ENCODE results near the gene RPLP2. TPM values are rescaled to one million over a fixed set of nuclear protein-coding genes. Genes with fewer than 3 reads are reported as not detected.

The RPLP2 gene
- 1,127 TPM for polyA plus RNA-seq (2013, experiment 1 of 2; ENCODE audit: insufficient read length)
- 1,066 TPM for polyA plus RNA-seq (2013, experiment 2 of 2; ENCODE audit: insufficient read length)

DNA sequence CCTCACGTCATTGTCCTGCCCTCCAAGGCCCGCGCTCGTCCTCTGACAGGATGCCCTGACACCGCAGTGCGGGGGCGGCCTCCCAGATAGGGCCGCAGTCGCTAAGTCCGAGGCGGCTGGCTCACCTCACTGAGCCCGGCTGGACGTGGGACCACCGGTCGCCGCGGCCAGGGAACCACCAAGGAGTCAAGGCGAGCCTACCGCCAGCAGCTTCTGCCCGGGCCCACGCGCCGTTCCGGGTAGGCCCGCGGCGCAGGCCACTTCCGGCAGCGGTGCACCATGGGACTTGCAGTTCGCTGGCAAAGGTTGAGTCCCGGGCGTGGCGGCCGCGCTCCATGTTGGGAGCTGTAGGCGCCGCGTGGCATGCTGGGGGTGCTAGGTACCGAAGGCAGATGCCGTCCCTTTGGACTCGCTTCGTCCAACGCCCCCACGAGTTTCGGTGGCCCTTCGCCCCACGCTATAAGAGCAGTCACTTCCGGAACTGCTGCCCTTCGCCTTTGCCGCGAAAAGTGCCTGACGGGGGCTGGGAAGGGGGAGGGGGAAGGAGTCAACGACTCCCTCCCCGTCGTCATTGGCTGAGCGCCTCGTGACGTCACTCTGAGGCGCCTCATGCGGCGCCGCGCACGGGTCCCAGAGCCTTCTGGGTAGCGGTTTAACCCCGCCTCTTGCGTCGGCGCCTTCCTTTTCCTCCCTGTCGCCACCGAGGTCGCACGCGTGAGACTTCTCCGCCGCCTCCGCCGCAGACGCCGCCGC is at the start of gene RPLP2:
Gene RPLP2, plus strand, starts transcription at position 681 of the 753 bp plus-strand sequence. CDS start 268 bp downstream, outside the sequence.
- DNase-seq = peak; percentile 97

DNA sequence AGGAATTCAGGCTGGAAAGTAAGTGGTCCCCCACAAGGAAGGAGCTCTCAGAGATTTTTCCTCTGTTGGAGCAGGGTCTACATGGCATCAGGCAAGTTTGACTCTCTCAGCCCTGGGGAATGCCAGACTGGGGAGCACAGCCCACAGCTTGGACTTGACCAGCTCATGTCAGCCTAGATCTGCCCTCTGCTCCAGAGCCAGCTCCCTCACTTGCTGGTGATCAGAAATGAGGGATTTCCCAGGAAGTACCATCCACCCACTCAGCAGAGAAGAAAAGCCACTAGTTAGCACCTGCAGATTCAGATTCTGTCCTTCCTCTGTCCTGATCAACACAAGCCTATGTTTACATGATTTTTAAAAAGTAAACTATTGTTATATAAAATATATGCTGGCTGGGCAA is 49.5 kb upstream of the RPLP2 start:
- no peak for DNase-seq

DNA sequence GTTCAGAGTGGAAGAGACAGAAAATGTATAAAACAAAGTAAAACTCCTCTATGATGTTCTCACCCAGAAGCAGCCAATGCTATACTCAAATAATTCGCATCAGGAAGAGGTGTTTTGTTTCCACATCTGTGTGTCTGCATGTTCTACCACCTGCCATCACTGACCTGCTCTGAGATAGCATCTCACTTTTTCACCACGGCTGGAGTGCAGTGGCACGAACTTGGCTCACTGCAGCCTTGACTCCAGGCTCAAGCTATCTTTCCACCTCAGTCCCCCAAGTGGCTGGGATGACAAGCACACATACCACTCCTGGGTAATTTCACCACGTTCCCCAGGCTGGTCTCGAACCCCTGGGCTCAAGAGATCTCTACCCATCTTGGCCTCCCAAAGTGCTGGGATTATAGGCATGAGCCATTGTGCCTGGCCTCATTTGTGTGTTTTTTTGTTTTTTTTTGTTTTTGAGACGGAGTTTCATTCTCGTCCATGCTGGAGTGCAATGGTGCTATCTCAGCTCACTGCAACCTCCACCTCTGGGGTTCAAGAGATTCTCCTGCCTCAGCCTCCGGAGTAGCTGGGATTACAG is 48.1 kb upstream of the RPLP2 start:
- DNase-seq = no peak

DNA sequence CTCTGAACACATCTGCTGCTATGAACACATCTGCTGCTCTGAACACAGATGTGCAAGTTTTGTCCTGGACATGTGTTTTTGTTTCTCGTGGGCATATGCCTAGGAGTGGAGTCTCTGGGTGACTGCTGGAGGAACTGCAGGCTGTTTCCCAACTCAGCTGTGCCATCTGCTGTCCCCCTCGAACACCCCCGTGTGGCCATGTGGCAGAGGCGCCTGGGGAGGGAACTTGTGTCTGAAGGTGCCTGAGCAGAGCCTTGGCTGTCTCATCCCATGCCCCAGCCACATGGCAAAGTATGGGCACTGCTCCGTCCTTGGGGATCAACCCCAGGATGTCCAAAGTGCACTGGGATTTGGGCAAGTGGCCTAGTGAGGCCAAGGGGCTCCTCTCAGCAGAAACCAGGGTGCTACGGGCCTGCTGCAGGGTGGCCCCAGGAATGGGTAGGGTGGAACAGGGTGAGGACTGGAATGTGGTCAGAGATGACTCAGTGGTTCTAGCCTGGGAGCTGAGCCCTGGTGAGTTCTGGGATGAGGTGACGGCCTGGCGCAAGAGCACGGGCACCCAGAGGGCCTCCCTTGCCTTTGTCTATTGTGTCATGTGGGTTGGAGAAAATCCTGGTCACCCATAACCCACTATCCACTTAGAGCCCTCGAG is 47.2 kb upstream of the RPLP2 start:
- peak; percentile 70 for DNase-seq

DNA sequence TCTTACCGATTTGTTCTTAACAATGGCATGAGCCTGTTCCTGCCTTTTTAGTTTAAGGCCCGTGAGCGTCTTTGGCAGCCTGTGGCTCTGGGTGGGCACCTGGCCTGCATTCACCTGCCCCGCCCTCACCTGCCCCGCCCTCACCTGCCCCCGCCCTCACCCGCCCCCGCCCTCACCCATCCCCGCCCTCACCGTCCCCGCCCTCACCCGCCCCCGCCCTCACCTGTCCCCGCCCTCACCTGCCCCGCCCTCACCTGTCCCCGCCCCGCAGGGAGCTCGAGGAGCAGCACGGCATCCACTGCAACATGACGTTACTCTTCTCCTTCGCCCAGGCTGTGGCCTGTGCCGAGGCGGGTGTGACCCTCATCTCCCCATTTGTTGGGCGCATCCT is 46.7 kb upstream of the RPLP2 start:
- no peak for DNase-seq

DNA sequence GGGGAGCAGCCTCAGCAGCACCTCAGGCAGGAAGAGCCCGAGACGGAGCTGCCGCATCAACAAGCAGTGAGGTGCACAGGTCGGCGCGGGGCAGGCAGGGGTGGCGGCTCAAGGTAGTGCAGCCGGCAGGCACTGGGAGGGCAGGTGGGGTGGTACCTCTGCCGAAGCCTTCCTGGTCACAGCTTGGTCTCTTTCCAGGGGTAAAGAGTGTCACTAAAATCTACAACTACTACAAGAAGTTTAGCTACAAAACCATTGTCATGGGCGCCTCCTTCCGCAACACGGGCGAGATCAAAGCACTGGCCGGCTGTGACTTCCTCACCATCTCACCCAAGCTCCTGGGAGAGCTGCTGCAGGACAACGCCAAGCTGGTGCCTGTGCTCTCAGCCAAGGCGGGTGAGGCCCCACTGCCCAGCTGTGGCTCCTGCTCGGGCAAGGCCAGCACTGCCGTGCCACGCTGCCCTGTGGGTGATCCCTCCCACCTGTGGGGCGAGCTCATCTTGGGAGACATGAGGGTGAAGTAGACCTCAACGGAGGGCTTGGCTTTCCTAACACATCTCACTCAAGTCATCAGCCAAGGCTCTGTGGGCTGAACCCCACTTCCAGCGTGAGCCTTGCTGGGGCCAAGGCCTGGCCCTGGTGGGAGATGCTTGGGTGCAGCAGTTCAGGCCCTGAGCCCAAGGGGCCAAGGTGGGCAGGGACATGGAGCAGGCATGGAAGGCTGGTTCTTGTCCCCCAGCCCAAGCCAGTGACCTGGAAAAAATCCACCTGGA is 46.0 kb upstream of the RPLP2 start:
- DNase-seq = no peak

DNA sequence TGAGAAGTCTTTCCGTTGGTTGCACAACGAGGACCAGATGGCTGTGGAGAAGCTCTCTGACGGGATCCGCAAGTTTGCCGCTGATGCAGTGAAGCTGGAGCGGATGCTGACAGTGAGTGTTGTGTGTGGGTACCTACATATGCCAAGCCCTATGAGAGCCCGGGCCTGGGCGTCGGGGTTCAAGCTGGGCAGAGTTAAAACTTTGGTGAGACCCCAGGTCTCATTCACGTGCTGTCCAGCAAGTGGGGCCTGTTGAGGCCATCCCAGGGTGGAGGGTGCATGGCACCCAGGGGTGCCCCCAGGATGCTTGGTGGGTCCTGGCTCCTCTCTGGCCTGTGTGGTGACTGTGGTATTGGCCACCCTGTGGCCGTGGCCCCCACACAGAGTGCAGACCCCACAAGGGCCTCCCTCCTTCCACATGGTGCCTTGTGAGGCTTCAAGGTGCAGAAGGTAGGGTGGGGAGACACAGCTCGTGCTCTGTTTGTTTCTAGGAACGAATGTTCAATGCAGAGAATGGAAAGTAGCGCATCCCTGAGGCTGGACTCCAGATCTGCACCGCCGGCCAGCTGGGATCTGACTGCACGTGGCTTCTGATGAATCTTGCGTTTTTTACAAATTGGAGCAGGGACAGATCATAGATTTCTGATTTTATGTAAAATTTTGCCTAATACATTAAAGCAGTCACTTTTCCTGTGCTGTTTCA is 45.3 kb upstream of the RPLP2 start:
- DNase-seq = no peak

DNA sequence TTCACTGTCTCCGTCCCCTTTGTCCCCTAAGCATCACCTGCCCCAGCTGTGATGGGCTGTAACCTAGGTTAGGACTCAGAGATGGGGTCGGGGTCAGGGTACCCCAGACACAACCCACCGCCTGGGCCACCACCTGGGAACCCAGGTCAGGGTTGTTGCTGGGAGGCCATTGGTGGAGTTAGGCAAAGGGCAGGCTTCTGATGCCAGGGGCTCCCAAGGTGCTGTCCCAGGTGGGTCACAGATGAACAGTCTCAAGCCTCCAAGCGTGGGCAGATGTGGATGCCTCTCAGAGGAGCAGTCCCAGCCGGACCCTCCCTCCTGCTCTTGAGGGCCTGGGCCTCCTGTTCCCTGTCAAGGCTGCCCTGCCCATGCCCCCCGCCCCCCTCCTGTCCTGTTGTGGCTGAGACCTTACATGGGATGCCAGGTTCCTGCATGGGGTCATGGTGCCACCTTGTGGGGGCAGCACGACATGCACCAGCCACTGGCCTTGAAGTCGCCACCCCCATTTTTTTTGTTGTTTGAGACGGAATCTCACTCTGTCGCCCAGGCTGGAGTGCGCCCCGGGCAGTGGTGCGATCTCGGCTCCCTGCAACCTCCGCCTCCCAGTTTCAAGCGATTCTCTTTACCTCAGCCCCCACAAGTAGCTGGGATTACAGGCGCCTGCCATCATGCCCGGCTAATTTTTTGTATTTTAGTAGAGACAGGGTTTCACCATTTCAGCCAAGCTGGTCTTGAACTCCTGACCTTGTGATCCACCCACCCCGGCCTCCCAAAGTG is 44.6 kb upstream of the RPLP2 start:
- DNase-seq = peak; percentile 50

DNA sequence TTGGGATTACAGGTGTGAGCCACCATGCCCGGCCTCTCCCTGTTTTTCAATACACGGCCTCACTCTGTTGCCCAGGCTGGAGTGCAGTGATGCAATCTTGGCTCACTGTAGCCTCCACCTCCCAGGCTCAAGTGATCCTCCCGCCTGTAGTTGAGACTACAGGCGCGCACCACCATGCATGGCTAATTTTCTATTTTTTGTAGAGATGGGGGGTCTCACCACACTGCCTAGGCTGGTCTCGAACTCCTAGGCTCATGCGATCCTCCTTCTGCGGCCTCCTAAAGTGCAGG is 44.0 kb upstream of the RPLP2 start:
- DNase-seq = no peak

DNA sequence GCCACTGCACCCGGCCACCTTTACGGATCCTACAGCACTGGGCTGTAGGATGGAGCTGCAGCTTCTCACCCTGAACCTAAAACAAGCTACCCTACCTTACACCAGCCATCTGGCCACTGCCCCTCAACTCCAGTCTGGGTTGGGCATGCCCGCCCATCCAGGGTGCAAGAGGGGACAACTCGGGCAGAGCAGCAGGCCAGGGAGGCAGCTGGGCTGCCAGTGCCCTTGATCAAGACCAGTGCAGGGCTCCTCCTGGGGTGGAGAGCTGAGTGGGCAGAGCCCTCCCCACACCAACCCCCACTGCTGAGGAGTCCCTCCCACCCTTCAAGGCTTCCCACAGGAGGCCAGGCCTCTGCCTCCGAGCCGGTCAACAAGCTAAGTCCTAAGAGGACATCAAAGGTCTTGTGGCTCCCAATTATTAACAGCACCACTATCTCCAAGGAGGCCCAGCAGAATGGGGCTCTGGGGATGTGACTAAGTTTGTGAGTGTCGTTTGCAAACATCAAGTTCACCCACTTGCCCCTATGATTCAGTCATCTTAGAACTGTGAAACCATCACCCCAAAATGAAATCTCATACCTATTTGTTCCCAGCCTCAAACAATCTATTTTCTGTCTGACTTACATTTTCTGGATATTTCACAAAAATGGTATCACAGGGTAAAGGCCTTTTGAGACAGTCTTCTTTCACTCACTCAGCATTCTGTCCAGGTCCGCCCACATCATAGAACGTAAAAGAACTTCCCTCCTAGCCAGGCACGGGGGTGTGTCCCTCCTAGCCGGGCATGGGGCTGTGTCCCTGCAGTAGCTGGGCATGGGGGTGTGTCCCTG is 43.4 kb upstream of the RPLP2 start:
- DNase-seq = no peak

DNA sequence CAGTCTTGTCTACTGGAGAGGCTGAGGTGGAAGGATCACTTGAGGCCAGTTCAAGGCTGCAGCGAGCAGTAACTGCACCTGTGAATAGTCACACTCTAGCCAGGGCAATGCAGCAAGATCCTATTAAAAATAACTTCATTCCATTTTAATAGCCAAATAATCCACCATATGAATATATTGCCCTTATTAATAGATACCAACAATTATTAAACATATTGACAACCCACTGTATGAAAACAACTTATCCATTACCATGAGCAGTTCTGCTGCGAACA is 42.9 kb upstream of the RPLP2 start:
- DNase-seq = no peak

DNA sequence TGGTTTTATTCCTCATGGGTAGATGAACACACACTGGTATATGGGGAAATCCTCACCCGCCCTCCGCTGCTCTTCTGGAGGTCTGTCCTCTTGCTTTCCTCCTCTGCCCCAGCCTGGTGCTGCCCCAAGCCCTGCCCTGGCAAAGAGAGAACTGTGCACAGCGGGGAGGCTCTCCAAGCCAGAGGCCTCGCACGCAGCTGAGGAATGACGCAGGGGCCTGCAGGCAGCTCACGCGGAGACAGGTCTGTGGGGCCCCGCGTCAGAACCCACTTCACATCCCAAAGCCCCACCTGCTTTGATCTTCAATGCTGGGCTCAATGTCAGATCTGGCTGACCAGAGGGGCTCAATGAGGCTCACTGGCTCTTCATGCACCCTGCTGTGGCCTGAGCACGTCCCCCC is 42.5 kb upstream of the RPLP2 start:
- no peak for DNase-seq

DNA sequence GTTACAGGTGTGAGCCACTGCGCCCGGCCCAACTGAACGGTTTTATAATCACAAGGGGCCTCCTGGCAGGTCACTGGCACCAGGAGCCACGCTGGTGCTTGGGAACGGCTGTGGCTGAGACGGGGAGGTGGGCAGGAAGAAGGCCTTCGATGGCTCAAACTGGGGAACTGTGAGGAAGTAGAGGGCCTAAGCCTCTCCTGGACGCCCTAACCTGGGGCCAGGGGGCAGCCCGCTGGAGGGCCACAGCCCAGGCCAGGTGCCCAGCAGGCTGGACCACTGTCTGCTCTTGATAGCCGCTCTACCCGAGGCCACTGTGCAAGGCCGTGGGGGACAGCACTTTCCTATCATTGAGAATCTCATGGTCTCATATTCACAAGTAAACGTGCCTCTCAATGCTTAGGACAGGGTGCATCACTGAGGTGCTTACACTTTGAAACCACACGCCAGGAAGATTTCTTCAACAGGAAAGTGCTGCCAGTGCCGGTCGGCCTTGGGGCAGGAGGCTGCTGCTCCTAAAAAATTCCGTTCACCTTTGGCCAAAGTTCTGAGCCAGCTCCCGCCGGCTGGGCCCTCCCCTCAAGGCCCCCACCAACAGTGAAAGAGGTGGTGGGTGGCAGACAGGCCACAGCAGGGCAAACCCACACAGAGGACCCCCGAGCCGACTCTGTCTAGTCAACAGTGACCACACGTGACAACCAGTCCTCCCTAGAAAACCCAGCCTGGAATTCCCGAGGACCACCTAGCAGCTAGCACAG is 39.7 kb upstream of the RPLP2 start:
- DNase-seq = no peak

DNA sequence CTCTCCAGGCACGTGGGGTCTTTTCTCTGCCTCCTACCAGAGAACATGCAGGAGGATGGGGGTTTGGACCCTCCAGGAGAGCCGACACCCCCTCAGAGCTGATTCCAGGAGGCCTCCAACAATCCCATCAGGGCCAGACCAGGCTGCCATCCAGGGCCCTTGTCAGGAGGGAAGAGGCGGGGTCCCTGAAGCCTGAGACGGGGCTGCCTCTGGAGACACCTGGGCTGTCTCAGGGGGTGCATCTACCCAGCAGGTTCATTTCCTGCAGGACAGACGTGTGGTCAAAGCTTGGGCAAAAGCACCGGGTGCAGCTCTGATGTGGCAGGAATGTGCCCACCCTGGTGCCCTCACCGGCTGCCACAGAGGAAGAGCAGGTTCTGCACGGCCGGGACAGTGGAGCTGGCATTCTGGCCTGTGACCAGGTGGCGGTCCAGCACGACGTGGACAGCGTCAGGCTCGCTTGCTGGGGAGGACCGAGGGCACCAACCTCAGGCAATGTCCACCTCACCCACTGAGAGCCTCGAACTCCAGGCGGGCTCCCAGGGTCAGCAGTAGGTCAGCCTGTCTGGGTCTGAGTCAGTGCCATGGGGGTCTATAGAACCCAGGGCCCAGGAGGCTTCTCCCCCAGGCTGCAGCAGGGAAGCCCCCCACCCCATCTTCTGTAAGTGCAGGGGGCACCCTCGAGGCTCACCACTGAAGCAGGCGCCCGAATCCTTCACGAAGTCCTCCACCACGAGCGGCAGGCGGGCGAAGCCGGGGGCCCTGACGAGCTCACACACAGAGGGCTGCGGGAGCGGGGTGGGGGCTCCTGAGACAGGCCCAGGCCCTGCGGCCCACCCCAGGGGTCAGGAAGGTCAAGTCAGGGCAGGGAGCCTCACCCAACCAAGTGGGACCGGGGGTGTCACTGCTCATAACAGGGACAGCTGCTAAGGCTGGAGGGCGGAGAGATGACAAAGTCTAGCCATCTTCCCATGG is 38.8 kb upstream of the RPLP2 start:
- DNase-seq = no peak

DNA sequence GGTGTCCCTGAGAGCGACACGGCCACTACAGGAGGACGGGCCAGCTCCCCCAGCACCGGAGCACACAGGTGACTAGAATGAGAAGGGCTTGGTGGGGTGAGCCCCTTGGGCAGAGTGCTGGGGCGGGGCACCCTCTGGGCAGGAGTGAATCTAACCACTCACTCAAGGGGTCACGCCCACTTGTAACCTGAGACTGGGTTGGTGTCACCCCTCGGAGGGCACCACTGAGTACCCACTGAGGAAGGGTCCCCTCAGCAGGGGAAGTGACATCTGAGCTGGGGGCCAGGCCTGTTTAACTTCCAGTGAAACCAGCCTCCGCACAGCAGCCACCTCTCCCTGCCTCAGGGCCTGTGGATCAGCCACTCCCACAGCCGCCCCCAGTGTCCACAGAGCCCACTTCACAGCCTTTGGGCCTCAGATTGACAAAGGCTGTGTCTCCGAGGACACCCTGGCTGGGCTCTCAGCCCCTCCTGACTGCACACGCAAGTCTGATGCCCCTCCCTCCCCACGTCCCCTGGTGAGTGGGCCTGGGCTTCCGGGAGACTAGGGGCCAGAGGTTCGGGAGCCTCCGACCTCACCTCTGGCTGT is 38.1 kb upstream of the RPLP2 start:
- no peak for DNase-seq

DNA sequence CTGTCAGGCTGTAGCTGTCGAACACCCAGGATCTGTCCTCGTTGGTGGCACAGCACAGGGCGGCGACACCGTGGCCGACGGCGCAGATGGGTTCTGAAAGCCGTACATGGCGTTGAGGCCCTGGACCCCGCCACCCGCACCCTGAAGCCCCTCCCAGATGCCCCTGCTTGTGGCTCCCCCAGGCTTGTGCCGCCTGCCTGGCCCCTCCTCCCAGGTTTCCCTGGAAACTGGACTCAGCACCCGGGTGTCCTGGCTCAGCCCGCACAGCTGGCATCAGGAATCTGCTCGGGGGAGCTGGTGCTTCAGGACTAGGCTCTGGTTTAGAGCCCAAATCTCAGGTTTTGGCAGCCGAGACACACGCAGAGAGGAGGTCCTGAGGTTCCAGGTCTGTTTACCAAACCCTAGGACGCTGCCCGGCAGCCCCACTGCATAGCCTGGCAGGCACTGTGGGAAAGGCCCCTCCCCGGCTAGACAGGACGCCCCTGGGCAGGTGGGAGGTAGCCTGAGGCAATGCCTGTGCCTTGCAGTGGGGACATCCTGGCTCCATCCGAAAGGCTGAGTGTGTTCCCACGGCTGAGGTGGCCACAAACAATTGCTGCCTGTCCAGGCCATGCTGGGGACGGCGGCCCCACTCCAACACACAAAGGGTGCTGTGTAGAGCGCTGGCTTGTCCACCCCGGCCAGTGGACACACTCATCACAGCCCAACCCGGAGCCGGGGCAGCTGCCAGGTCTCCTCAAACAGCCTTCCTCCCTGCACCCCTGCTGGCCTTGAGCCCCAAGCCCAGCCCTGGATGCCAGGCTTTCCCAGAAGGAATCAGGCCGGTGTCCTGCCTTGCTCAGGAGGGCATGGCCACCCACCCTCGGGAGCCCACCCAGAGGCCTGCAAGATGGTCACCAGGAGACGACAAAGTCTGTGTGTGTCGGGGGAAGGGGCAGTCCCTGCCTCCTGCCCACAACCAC is 37.1 kb upstream of the RPLP2 start:
- DNase-seq = no peak

DNA sequence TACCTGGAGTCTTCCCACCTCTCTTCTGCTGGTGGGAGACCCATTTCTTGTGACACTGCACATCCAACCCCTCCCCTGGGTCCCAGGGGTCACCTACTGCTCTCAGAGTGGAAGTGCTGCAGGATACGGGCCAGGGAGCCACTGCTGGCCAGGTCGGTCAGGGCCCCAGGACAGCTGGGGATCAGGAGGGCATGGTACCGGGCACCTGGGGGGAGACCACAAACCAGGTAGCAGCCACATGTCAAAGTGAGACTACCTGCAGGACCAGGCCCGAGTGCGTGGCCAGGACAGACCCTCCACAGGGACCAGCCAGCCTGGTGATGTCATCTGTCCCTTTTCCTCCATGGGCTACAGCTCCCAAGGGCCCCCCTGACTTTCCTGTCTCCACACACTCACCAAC is 36.3 kb upstream of the RPLP2 start:
- DNase-seq = no peak

DNA sequence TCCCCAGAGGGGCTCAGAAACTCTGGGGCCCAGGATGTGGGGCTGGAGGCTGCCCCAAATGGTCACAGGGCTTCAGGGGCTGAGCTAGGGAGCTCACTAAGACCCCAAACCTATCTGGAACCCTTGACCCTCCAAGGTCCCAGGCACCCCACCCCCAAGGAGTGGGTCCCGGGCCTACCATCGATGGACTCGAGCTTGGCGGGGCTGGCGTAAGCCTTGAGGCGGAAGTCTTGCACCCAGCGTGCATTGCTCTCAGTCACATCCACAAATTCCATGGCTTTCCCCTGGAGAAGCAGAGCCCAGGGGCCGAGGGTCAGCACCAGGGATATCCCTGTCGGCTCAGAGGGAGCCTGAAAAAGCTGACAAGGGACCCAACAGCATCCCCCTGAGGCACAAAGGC is 35.9 kb upstream of the RPLP2 start:
- no peak for DNase-seq
